ENCODE data around the gene AKT3. TPM values are rescaled to one million over a fixed set of nuclear protein-coding genes. Genes with fewer than 3 reads are reported as not detected.

AKT3 gene
- total and polyA plus RNA-seq, 2 of the 8 experiments (the other 6 are each of a cell fraction or from before 2014, with no cell fraction given): 6.0 to 36.4 TPM

GRCh38 chr1:243898278-243898677 lies 48.2 kb upstream of the AKT3 start:
- H3K9ac ChIP-seq (replicated peaks in 1 of 4; ENCODE audit: extremely low read depth in 1 of 4, low read depth in 3 of 4, low read length in 3 of 4): no peak overlapping the region
- FAIRE-seq (no peak), DNase-seq (ENCODE audit: low read depth in 1 of 2, low spot score in 2 of 2) (no peak)
- H2BK12ac ChIP-seq (ENCODE audit: low read depth, low read length): no peak overlapping the region
- H3K4ac ChIP-seq (replicated peaks; ENCODE audit: insufficient read length, low read depth, low read length): no peak overlapping the region
- no peak overlapping the region for H4K5ac ChIP-seq (ENCODE audit: insufficient read length, low read depth, low read length)
- H4K91ac ChIP-seq (replicated peaks; ENCODE audit: insufficient read length, low read length): no peak overlapping the region
- no peak overlapping the region for H3K4me3 ChIP-seq (ENCODE audit: extremely low read depth in 1 of 4, insufficient read depth in 2 of 4, low read depth in 3 of 4, low read length in 4 of 4)
- no peak overlapping the region for H2BK20ac ChIP-seq (ENCODE audit: low read length)
- no peaks in the 10 kb centered on the region for H3K79me2 ChIP-seq (ENCODE audit: control insufficient read depth in 1 of 2, insufficient read depth in 2 of 2, low read length in 2 of 2)
- H3K18ac ChIP-seq (ENCODE audit: extremely low read depth, low read length): no peak overlapping the region
- H3K14ac ChIP-seq (ENCODE audit: insufficient read length): no peak overlapping the region
- TF ChIP-seq SRF (IDR thresholded peaks at IDR 0.05; ENCODE audit: low read depth, low read length) (peak; percentile 9; the same call in 1 of the 2 replicates), POLR2A (IDR thresholded peaks at IDR 0.05; ENCODE audit: control extremely low read depth in 1 of 2, low read depth in 2 of 2, low read length in 2 of 2) (no peak), YY1 (IDR thresholded peaks at IDR 0.05; ENCODE audit: low read depth, low read length) (no peak)
- no peaks in the 10 kb centered on the region for H3K79me1 ChIP-seq (ENCODE audit: low read depth, low read length)
- H2AK5ac ChIP-seq (ENCODE audit: low read depth, low read length): no peak overlapping the region
- H3K4me1 ChIP-seq (replicated peaks in 1 of 4; ENCODE audit: control insufficient read depth in 3 of 4, insufficient read depth in 4 of 4, low read length in 3 of 4): 0 out of 7 replicates have a peak, but pooled peaks cover 0 to 2% (median 0%) of the 10 kb centered on the region in 4 experiments
- no peak overlapping the region for H2AFZ ChIP-seq (ENCODE audit: low read length)
- CTCF ChIA-PET (ENCODE audit: partially characterized antibody): no interaction called here
- H3K9me3 ChIP-seq (ENCODE audit: insufficient read depth in 2 of 2, low read depth in 1 of 2, low read length in 1 of 2): no peaks in the 10 kb centered on the region
- no peak overlapping the region for H3K4me2 ChIP-seq (ENCODE audit: insufficient read depth in 1 of 2, low read depth in 2 of 2, low read length in 2 of 2)
- no peak overlapping the region; the same call in 1 of the 2 replicates for H2BK15ac ChIP-seq (ENCODE audit: low read length)
- no peaks in the 10 kb centered on the region for H3K27me3 ChIP-seq (replicated peaks in 1 of 4; ENCODE audit: control insufficient read depth in 3 of 4, extremely low read depth in 1 of 4, insufficient read depth in 3 of 4, low read length in 3 of 4)
- POLR2A ChIA-PET (ENCODE audit: partially characterized antibody): no interaction called here
- no peaks in the 10 kb centered on the region for H3K36me3 ChIP-seq (ENCODE audit: control insufficient read depth in 2 of 4, insufficient read depth in 4 of 4, low read length in 3 of 4)
- no peaks in the 10 kb centered on the region for H3K23me2 ChIP-seq (ENCODE audit: low read depth, low read length)
- H2BK5ac ChIP-seq (ENCODE audit: low read depth, low read length): no peak overlapping the region
- H4K20me1 ChIP-seq (replicated peaks in 1 of 2; ENCODE audit: control insufficient read depth in 1 of 2, insufficient read depth in 2 of 2, low read length in 2 of 2): no peaks in the 10 kb centered on the region
- no peak overlapping the region for H4K8ac ChIP-seq (ENCODE audit: extremely low read depth, insufficient read depth, low read length)
- 88% methylated on average over 2 of the region's 2 CpGs; no CpG with 5 or more reads in 1 of the 2 experiments for WGBS, 2 experiments (ENCODE audit: extremely low coverage in 1 of 2, insufficient coverage in 1 of 2, insufficient read length in 1 of 2, insufficient replicate concordance in 2 of 2, low coverage in 1 of 2, low lambda C conversion rate in 2 of 2, missing lambda C conversion rate in 1 of 2)
- H3K23ac ChIP-seq (ENCODE audit: insufficient read length): no peak overlapping the region
- H3K27ac ChIP-seq (ENCODE audit: low read depth, low read length): no peak overlapping the region
- H3K56ac ChIP-seq (replicated peaks; ENCODE audit: insufficient read length, low read depth, low read length): no peak overlapping the region
- H2BK120ac ChIP-seq (replicated peaks; ENCODE audit: low read depth, low read length): no peak overlapping the region

Measured in H1 (cell line).